ENCODE results near the gene ZNF423.

GRCh38 chr16:49801290-49801689 lies 54.6 kb downstream of the ZNF423 start:
- TF ChIP-seq CTCF (IDR thresholded peaks at IDR 0.05): no peak
- TF ChIP-seq POLR2AphosphoS5 (IDR thresholded peaks at IDR 0.05; ENCODE audit: low read depth, low read length): no peak
- TF ChIP-seq REST (IDR thresholded peaks at IDR 0.05; ENCODE audit: insufficient read depth in 1 of 2, low read depth in 2 of 2, low read length in 1 of 2): no peak
- no peak for TF ChIP-seq SIN3A (IDR thresholded peaks at IDR 0.05; ENCODE audit: borderline replicate concordance, insufficient read depth, low read depth, low read length)
